ENCODE results near the gene MPL.

DNA sequence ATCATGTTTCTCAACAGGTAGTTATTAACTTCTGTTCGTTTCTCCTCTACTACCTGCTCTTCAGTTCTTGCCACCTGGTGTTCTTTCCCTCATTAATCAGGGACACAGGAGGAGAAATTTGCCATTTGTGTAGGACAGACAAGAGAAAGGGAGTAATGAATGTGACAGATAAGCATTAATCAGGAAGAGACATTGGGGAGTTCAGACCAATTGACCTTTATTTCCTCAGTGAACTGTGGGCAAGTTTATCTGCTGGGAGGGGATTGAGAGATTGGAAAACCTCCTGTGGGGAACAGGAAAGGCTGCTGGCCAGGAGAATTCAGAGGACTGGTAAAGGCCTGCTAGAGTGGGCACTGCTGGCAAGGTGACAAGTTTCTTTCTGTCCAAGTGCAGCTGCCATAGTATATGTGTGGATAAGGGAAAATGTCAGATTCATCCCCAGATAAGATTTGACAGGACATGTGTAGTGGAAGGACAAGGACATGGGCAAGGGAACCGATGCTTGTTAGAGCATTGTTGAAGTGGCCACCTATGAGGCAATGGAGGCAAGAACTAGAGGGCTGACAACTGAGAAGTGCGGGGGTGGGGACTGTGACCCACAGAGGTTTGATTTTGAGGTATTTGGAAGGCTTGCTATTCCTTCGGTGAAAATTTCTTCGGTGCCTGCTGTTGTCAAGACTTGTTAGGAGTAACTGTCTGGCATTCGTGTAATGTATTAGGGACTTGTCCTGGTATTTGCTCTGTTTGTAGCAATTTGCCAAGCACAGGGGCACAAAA is 64.7 kb downstream of the MPL start:
- TF ChIP-seq, protein P1, sequence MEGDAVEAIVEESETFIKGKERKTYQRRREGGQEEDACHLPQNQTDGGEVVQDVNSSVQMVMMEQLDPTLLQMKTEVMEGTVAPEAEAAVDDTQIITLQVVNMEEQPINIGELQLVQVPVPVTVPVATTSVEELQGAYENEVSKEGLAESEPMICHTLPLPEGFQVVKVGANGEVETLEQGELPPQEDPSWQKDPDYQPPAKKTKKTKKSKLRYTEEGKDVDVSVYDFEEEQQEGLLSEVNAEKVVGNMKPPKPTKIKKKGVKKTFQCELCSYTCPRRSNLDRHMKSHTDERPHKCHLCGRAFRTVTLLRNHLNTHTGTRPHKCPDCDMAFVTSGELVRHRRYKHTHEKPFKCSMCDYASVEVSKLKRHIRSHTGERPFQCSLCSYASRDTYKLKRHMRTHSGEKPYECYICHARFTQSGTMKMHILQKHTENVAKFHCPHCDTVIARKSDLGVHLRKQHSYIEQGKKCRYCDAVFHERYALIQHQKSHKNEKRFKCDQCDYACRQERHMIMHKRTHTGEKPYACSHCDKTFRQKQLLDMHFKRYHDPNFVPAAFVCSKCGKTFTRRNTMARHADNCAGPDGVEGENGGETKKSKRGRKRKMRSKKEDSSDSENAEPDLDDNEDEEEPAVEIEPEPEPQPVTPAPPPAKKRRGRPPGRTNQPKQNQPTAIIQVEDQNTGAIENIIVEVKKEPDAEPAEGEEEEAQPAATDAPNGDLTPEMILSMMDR (IDR thresholded peaks at IDR 0.05 in 2 of 3, conservative IDR thresholded peaks at IDR 0.05 in 1 of 3; ENCODE audit: control insufficient read depth in 2 of 3, extremely low read depth in 1 of 3, insufficient read depth in 1 of 3, low read depth in 3 of 3, low read length in 3 of 3), result no peak
- no peak for TF ChIP-seq RFX5 (IDR thresholded peaks at IDR 0.05; ENCODE audit: low read depth, low read length)
- TF ChIP-seq CHD2 (IDR thresholded peaks at IDR 0.05; ENCODE audit: borderline replicate concordance, low read depth, low read length), result no peak
- no peak for TF ChIP-seq CREM (IDR thresholded peaks at IDR 0.05; ENCODE audit: low read depth)
- TF ChIP-seq NR2C2 (IDR thresholded peaks at IDR 0.05; ENCODE audit: borderline replicate concordance, control insufficient read depth, insufficient read length, low read depth), result no peak
- no peak for TF ChIP-seq POLR2A (IDR thresholded peaks at IDR 0.05; ENCODE audit: low read depth, low read length)
- TF ChIP-seq, protein P2, sequence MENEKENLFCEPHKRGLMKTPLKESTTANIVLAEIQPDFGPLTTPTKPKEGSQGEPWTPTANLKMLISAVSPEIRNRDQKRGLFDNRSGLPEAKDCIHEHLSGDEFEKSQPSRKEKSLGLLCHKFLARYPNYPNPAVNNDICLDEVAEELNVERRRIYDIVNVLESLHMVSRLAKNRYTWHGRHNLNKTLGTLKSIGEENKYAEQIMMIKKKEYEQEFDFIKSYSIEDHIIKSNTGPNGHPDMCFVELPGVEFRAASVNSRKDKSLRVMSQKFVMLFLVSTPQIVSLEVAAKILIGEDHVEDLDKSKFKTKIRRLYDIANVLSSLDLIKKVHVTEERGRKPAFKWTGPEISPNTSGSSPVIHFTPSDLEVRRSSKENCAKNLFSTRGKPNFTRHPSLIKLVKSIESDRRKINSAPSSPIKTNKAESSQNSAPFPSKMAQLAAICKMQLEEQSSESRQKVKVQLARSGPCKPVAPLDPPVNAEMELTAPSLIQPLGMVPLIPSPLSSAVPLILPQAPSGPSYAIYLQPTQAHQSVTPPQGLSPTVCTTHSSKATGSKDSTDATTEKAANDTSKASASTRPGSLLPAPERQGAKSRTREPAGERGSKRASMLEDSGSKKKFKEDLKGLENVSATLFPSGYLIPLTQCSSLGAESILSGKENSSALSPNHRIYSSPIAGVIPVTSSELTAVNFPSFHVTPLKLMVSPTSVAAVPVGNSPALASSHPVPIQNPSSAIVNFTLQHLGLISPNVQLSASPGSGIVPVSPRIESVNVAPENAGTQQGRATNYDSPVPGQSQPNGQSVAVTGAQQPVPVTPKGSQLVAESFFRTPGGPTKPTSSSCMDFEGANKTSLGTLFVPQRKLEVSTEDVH (IDR thresholded peaks at IDR 0.05; ENCODE audit: low read depth, partially characterized antibody), result no peak
- no peak for TF ChIP-seq SIN3A (IDR thresholded peaks at IDR 0.05; ENCODE audit: low read depth, low read length)

All from GM12878 (cell line).